VCaP (cell line): Measurements from ENCODE around the gene NSG2.

ENCODE experiments used
- H3K27ac ChIP-seq: fragments of 450-650 bp; 2 replicates; pipeline ENCODE4 v1.5.1; 2017
- CTCF ChIP-seq: fragments of 450-650 bp; conservative IDR thresholded peaks from 2 replicates; pipeline ENCODE4 v1.5.1; 2017; ENCODE audit warnings: mild to moderate bottlenecking, moderate library complexity

The NSG2 gene

GRCh38 chr5:174154559-174154958 lies 109.1 kb downstream of the NSG2 start:
- H3K27ac ChIP-seq, result no peak overlapping the region

GRCh38 chr5:174155281-174155680 lies 109.8 kb downstream of the NSG2 start:
- no peak for TF ChIP-seq CTCF
- no peak overlapping the region for H3K27ac ChIP-seq

More at GRCh38 chr5:174154559-174154958, 109.1 kb downstream of the NSG2 start:
- TF ChIP-seq CTCF, result no peak

GRCh38 chr5:174155706-174156105 lies 110.2 kb downstream of the NSG2 start:
- no peak overlapping the region for H3K27ac ChIP-seq
- TF ChIP-seq CTCF, result no peak

GRCh38 chr5:174157048-174157447 lies 111.5 kb downstream of the NSG2 start:
- 0 out of 2 replicates have a peak, but pooled peaks have one; percentile 12 for TF ChIP-seq CTCF
- no peak overlapping the region for H3K27ac ChIP-seq
